HG03460 (cell line): ENCODE data around the gene SGPL1.

ENCODE experiments used
- ATAC-seq: cut with Tn5 transposase; IDR thresholded peaks from one replicate; pipeline ENCODE4 v1.9.1; 2021; ENCODE audit not compliant: unreplicated experiment

SGPL1 gene

GRCh38 chr10:70880077-70880534 lies 64.4 kb downstream of the SGPL1 start:
- ATAC-seq = peak; percentile 79

- no peak for ATAC-seq
Measured at GRCh38 chr10:70884741-70885140, 69.0 kb downstream of the SGPL1 start.

- no peak for ATAC-seq
Measured at GRCh38 chr10:70885481-70885880, 69.7 kb downstream of the SGPL1 start.

GRCh38 chr10:70885931-70886903 lies 70.5 kb downstream of the SGPL1 start:
- no peak for ATAC-seq

GRCh38 chr10:70886921-70887665 lies 71.3 kb downstream of the SGPL1 start:
- no peak for ATAC-seq

- ATAC-seq = peak; percentile 78
Measured at GRCh38 chr10:70887804-70888800, 72.4 kb downstream of the SGPL1 start, which contains the start of gene PCBD1. Gene PCBD1 (minus strand): TSS chr10:70888565. CDS start chr10:70888533, 32 bp downstream.

GRCh38 chr10:70889291-70889690 lies 73.5 kb downstream of the SGPL1 start:
- no peak for ATAC-seq

- no peak for ATAC-seq
Measured at GRCh38 chr10:70890917-70891431, 75.2 kb downstream of the SGPL1 start.

GRCh38 chr10:70891627-70892026 lies 75.9 kb downstream of the SGPL1 start:
- no peak for ATAC-seq

- ATAC-seq = no peak
Measured at GRCh38 chr10:70892631-70893030, 76.9 kb downstream of the SGPL1 start.

GRCh38 chr10:70893227-70894006 lies 77.7 kb downstream of the SGPL1 start:
- ATAC-seq = no peak

- no peak for ATAC-seq
Measured at GRCh38 chr10:70894416-70894815, 78.7 kb downstream of the SGPL1 start.

GRCh38 chr10:70896551-70896950 lies 80.8 kb downstream of the SGPL1 start:
- no peak for ATAC-seq

- no peak for ATAC-seq
Measured at GRCh38 chr10:70898687-70899086, 82.9 kb downstream of the SGPL1 start.

- ATAC-seq = no peak
Measured at GRCh38 chr10:70899096-70899495, 83.3 kb downstream of the SGPL1 start.

GRCh38 chr10:70901276-70901878 lies 85.6 kb downstream of the SGPL1 start:
- ATAC-seq = no peak

- ATAC-seq = no peak
Measured at GRCh38 chr10:70902661-70903261, 87.0 kb downstream of the SGPL1 start.

- no peak for ATAC-seq
Measured at GRCh38 chr10:70903262-70903921, 87.6 kb downstream of the SGPL1 start.
